Thoracic aorta (tissue), 2 donors: Measurements from ENCODE around the gene ZNF700. TPM values are rescaled to one million over a fixed set of nuclear protein-coding genes. Genes with fewer than 3 reads are reported as not detected.

Source experiments
- ATAC-seq: fragments of 150-250 bp; one replicate; pipeline ENCODE4 v1.8.0; 2017; ENCODE audit warnings: low read depth; ENCODE audit not compliant: insufficient number of reproducible peaks, low FRiP score
- DNase-seq: peaks from one replicate; pipeline ENCODE4 v3.0.0-alpha.2; 2020; ENCODE audit warnings: low spot score
- H3K27ac ChIP-seq, 2 donors: fragments of 200-600 bp; sonication (generic); 1 replicate in 1 of 2; 2 replicates in 1 of 2; pipeline ENCODE4 v1.5.1; 2016; ENCODE audit warnings: mild to moderate bottlenecking in 2 of 2, moderate library complexity in 2 of 2
- H3K27me3 ChIP-seq: fragments of 200-600 bp; sonication (generic); replicated peaks from 2 replicates; pipeline ENCODE4 v1.6.0; 2016; ENCODE audit warnings: mild to moderate bottlenecking; ENCODE audit not compliant: insufficient read depth
- H3K36me3 ChIP-seq: fragments of 200-600 bp; sonication (generic); one replicate; pipeline ENCODE4 v1.5.1; 2016
- H3K4me1 ChIP-seq, 2 donors: fragments of 200-600 bp; sonication (generic); 1 replicate in 1 of 2; 2 replicates in 1 of 2; pipeline versions ENCODE4 v1.5.1 to v1.6.0; 2016; ENCODE audit warnings: low read depth in 2 of 2, mild to moderate bottlenecking in 1 of 2; ENCODE audit not compliant: control insufficient read depth in 1 of 2
- H3K4me3 ChIP-seq: fragments of 200-600 bp; sonication (generic); 2 replicates; pipeline ENCODE4 v1.5.1; 2016; ENCODE audit warnings: mild to moderate bottlenecking
- H3K9me3 ChIP-seq: fragments of 200-600 bp; sonication (generic); 2 replicates; pipeline ENCODE4 v1.5.1; 2016
- CTCF ChIP-seq: fragments of 200-600 bp; sonication (generic); IDR thresholded peaks from one replicate; pipeline ENCODE4 v1.5.1; 2019; ENCODE audit warnings: antibody characterized with exemption
- total RNA-seq, 2 donors: library from RNA; depleted of rRNA; stranded (reverse); fragments of >200 nt; gene quantifications; one replicate each; pipeline versions ENCODE4 v1.1.0 to v1.2.3, GENCODE V29; 2016

Gene ZNF700
- total RNA-seq, 2 donors from 2014 or later = 12.5 to 20.0 TPM

GRCh38 chr19:11971041-11971440 is 46.1 kb downstream of the ZNF700 start:
- H3K36me3 ChIP-seq = peaks cover 3% of the 10 kb centered on the region
- peaks cover 0 to 4% of the 10 kb centered on the region in 2 donors for H3K4me1 ChIP-seq
- H3K27ac ChIP-seq = no peak overlapping the region
- no peaks in the 10 kb centered on the region for H3K27me3 ChIP-seq
- no peaks in the 10 kb centered on the region for H3K9me3 ChIP-seq
- DNase-seq (no peak), ATAC-seq (no peak)
- H3K4me3 ChIP-seq = no peak overlapping the region
- no peak for TF ChIP-seq CTCF

DNA sequence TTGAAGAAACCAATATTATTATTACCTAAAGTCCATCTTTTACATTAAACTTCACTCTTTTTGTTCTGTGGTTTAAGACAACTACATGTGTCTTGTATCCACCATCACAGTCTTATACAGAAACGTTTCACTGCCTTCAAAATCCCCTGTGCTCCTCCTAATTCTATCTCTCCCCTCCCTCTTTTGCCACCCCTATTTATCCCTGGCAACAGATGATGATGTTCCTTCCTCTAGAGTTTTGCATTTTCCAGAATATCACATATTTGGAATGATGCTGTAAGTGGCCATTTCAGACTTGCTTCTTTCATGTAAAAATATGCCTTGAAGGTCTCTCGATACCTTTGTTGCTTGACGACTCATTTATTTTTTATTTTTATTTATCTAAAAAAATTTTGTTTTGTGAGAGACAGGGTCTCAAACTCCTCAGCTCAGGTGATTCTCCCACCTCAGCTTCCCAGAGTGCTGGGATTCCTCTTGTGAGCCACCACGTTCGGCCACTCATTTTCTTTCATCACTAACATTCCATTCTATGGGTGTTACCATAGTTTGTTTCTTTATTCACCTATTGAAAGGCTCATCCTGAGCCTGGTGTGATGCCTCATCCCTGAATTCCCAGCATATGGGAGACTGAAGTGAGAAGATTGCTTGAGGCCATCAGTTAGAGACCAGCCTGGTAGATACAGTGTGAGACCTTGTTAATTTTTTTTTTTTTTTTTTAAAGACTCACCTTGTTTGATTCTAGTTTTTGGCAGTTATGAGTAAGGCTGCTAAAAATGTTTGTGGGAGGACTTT is 48.3 kb downstream of the ZNF700 start:
- TF ChIP-seq CTCF = no peak
- Histone ChIP-seq H3K9me3 (peaks cover 12% of the 10 kb centered on the region), H3K27me3 (no peaks in the 10 kb centered on the region), H3K4me1 (no peaks in the 10 kb centered on the region), H3K27ac (no peak overlapping the region), H3K36me3 (peaks cover 14% of the 10 kb centered on the region), H3K4me3 (no peak overlapping the region)
- DNase-seq = no peak
- no peak for ATAC-seq

GRCh38 chr19:11978492-11979100 is 53.7 kb downstream of the ZNF700 start:
- H3K4me3 ChIP-seq = no peak overlapping the region
- peaks cover 26% of the 10 kb centered on the region for H3K36me3 ChIP-seq
- peaks cover 49% of the 10 kb centered on the region for H3K9me3 ChIP-seq
- DNase-seq = no peak
- ATAC-seq = no peak
- H3K4me1 ChIP-seq = no peaks in the 10 kb centered on the region
- TF ChIP-seq CTCF = no peak
- H3K27ac ChIP-seq = no peak overlapping the region
- H3K27me3 ChIP-seq = no peaks in the 10 kb centered on the region

GRCh38 chr19:11979527-11979926 is 54.6 kb downstream of the ZNF700 start:
- Histone ChIP-seq H3K36me3 (peaks cover 26% of the 10 kb centered on the region), H3K27ac (no peak overlapping the region), H3K27me3 (no peaks in the 10 kb centered on the region), H3K9me3 (peaks cover 49% of the 10 kb centered on the region), H3K4me3 (peak overlapping the region; percentile 20), H3K4me1 (no peaks in the 10 kb centered on the region)
- TF ChIP-seq CTCF = no peak
- ATAC-seq (no peak), DNase-seq (no peak)

GRCh38 chr19:11982526-11982925 is 57.6 kb downstream of the ZNF700 start:
- TF ChIP-seq CTCF = no peak
- Histone ChIP-seq H3K4me3 (no peak overlapping the region), H3K9me3 (peaks cover 43% of the 10 kb centered on the region), H3K36me3 (peaks cover 22% of the 10 kb centered on the region), H3K4me1 (no peaks in the 10 kb centered on the region), H3K27me3 (no peaks in the 10 kb centered on the region), H3K27ac (no peak overlapping the region)
- ATAC-seq = no peak
- no peak for DNase-seq
